Smooth muscle cell (in vitro differentiated cells): ENCODE data around the gene CEMIP. TPM values are rescaled to one million over a fixed set of nuclear protein-coding genes. Genes with fewer than 3 reads are reported as not detected.
A peak's percentile ranks its signal among the peaks of the same experiment; 100 is the strongest.

Experiments
- DNase-seq: peaks from one replicate; lab custom pipeline; 2025; ENCODE audit not compliant: unreplicated experiment; lab: John Stamatoyannopoulos, UW
- H2AFZ ChIP-seq: fragments of 200-600 bp; sonication (generic); 2 replicates; pipeline ENCODE4 v1.6.0; 2016; ENCODE audit warnings: antibody characterized with exemption, low read depth, mild to moderate bottlenecking
- H3F3A ChIP-seq: fragments of 200-600 bp; sonication (generic); 2 replicates; pipeline ENCODE4 v1.6.0; 2017; ENCODE audit warnings: antibody characterized with exemption, low read depth
- H3K27ac ChIP-seq: fragments of 200-600 bp; sonication (generic); 2 replicates; pipeline ENCODE4 v1.5.1; 2016; ENCODE audit warnings: low read depth, mild to moderate bottlenecking
- H3K27me3 ChIP-seq: fragments of 200-600 bp; sonication (generic); 2 replicates; pipeline ENCODE4 v1.6.1; 2016; ENCODE audit warnings: low read depth, mild to moderate bottlenecking
- H3K36me3 ChIP-seq: fragments of 200-600 bp; sonication (generic); 2 replicates; pipeline ENCODE4 v1.5.1; 2016; ENCODE audit warnings: low read depth
- H3K4me1 ChIP-seq: fragments of 200-600 bp; sonication (generic); 2 replicates; pipeline ENCODE4 v1.5.1; 2016; ENCODE audit warnings: low read depth
- H3K4me2 ChIP-seq: fragments of 200-600 bp; sonication (generic); 2 replicates; pipeline ENCODE4 v1.6.0; 2016; ENCODE audit warnings: mild to moderate bottlenecking
- H3K4me3 ChIP-seq: fragments of 200-600 bp; sonication (generic); 2 replicates; pipeline ENCODE4 v1.5.1; 2016; ENCODE audit warnings: mild to moderate bottlenecking
- H3K79me2 ChIP-seq: fragments of 200-600 bp; sonication (generic); 2 replicates; pipeline ENCODE4 v1.6.0; 2016; ENCODE audit warnings: low read depth, mild to moderate bottlenecking
- H3K9ac ChIP-seq: fragments of 200-600 bp; sonication (generic); 2 replicates; pipeline ENCODE4 v1.6.0; 2016; ENCODE audit warnings: low read depth
- H3K9me3 ChIP-seq: fragments of 200-600 bp; sonication (generic); replicated peaks from 2 replicates; pipeline ENCODE4 v1.5.1; 2016; ENCODE audit warnings: low read depth
- H4K20me1 ChIP-seq: fragments of 200-600 bp; sonication (generic); 2 replicates; pipeline ENCODE4 v1.6.0; 2016; ENCODE audit warnings: low read depth
- WGBS: methylation state at CpG from one replicate; pipeline ENCODE4 v1.1.7; 2016; ENCODE audit warnings: low lambda C conversion rate; 5-methylcytosine and 5-hydroxymethylcytosine counted together
- polyA plus RNA-seq: library from polyadenylated mRNA; unstranded; fragments of >200 nt; fragmentation: Nextera tagmentation; extraction: Ambion mirVana; gene quantifications from 2 replicates; pipeline ENCODE4 v1.2.1, GENCODE V29; 2016
- total RNA-seq: library from RNA; depleted of rRNA; stranded (reverse); fragments of >200 nt; gene quantifications from 2 replicates; pipeline ENCODE4 v1.2.3, GENCODE V29; 2014
- TF ChIP-seq, protein P1 (sequence below): fragments of 200-600 bp; sonication (generic); IDR thresholded peaks from 2 replicates; pipeline ENCODE4 v1.5.1; 2017; ENCODE audit warnings: borderline replicate concordance, mild to moderate bottlenecking, antibody characterized with exemption; ENCODE audit not compliant: insufficient read depth, poor library complexity, severe bottlenecking

Gene CEMIP, protein sequence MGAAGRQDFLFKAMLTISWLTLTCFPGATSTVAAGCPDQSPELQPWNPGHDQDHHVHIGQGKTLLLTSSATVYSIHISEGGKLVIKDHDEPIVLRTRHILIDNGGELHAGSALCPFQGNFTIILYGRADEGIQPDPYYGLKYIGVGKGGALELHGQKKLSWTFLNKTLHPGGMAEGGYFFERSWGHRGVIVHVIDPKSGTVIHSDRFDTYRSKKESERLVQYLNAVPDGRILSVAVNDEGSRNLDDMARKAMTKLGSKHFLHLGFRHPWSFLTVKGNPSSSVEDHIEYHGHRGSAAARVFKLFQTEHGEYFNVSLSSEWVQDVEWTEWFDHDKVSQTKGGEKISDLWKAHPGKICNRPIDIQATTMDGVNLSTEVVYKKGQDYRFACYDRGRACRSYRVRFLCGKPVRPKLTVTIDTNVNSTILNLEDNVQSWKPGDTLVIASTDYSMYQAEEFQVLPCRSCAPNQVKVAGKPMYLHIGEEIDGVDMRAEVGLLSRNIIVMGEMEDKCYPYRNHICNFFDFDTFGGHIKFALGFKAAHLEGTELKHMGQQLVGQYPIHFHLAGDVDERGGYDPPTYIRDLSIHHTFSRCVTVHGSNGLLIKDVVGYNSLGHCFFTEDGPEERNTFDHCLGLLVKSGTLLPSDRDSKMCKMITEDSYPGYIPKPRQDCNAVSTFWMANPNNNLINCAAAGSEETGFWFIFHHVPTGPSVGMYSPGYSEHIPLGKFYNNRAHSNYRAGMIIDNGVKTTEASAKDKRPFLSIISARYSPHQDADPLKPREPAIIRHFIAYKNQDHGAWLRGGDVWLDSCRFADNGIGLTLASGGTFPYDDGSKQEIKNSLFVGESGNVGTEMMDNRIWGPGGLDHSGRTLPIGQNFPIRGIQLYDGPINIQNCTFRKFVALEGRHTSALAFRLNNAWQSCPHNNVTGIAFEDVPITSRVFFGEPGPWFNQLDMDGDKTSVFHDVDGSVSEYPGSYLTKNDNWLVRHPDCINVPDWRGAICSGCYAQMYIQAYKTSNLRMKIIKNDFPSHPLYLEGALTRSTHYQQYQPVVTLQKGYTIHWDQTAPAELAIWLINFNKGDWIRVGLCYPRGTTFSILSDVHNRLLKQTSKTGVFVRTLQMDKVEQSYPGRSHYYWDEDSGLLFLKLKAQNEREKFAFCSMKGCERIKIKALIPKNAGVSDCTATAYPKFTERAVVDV (N-terminal part only)
- 1.2 and 1.9 TPM in 2 replicates for total RNA-seq
- 0.82 and 1.9 TPM in 2 replicates for polyA plus RNA-seq

DNA sequence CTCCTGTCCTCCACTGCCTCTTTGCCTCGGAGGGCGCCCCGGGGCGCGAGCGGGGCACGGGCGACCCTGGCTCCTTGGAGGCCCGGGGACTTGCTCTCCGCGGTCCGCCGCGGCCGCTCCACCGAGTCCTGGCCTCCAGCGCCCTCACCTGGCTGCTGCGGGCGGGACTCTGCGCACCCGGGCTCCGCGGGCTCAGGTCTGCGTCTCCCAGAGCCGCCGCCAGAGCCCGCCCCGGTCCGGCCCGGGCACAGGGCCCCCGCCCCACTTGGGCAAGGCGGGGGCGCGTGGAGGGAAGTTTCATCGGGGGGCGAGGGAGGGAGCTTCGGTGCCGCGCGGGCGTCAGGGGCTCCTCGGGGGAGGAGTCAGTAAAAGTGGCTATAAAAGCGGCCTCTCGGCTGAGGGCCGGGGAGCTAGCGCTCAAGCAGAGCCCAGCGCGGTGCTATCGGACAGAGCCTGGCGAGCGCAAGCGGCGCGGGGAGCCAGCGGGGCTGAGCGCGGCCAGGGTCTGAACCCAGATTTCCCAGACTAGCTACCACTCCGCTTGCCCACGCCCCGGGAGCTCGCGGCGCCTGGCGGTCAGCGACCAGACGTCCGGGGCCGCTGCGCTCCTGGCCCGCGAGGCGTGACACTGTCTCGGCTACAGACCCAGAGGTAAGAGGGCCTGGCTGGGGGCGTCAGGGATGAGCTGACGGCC is at the start of gene CEMIP:
Gene CEMIP (plus strand): TSS at position 407 of the 694 bp plus-strand sequence. CDS start 94,510 bp downstream, outside the sequence.
- Histone ChIP-seq H3K79me2 (no peaks in the 10 kb centered on the region), H4K20me1 (peaks cover 9% of the 10 kb centered on the region), H3K4me2 (peak within 1 kb of the TSS; percentile 97), H2AFZ (peak within 1 kb of the TSS; percentile 62), H3K9ac (no peak within 1 kb of the TSS), H3K4me1 (peaks cover 12% of the 10 kb centered on the region), H3K36me3 (no peaks in the 10 kb centered on the region), H3K27me3 (peaks cover 50% of the 10 kb centered on the region), H3K9me3 (no peaks in the 10 kb centered on the region), H3K27ac (no peak within 1 kb of the TSS), H3K4me3 (peak within 1 kb of the TSS; percentile 60), H3F3A (no peaks in the 10 kb centered on the region)
- WGBS, result 2% methylated on average over 48 of the region's 75 CpGs
- TF ChIP-seq, protein P1, sequence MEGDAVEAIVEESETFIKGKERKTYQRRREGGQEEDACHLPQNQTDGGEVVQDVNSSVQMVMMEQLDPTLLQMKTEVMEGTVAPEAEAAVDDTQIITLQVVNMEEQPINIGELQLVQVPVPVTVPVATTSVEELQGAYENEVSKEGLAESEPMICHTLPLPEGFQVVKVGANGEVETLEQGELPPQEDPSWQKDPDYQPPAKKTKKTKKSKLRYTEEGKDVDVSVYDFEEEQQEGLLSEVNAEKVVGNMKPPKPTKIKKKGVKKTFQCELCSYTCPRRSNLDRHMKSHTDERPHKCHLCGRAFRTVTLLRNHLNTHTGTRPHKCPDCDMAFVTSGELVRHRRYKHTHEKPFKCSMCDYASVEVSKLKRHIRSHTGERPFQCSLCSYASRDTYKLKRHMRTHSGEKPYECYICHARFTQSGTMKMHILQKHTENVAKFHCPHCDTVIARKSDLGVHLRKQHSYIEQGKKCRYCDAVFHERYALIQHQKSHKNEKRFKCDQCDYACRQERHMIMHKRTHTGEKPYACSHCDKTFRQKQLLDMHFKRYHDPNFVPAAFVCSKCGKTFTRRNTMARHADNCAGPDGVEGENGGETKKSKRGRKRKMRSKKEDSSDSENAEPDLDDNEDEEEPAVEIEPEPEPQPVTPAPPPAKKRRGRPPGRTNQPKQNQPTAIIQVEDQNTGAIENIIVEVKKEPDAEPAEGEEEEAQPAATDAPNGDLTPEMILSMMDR, result peak; percentile 83
- DNase-seq, result peak; percentile 61

DNA sequence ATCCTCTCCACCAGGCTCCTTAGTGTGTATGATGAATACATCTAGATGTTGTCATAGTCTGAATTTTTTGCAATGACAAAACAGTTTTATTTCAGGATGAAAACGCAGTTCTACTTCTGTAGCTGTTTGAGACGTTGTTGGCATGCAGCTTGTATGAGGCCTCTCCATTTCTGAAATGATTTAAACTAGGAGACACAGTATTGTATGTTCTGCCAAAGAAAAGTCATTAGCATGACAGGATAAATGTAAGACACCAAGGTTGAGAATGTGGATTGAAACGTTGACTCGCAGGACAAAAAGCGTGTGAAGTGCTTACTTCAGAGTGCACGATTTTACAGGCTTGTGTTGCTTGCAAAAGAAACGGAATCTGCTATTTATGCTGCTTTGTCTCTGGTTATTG is 48.8 kb upstream of the CEMIP start:
- H3K36me3 ChIP-seq, result no peaks in the 10 kb centered on the region
- no peak overlapping the region for H2AFZ ChIP-seq
- H3K27me3 ChIP-seq, result no peaks in the 10 kb centered on the region
- no peak overlapping the region for H3K4me3 ChIP-seq
- DNase-seq, result no peak
- H3F3A ChIP-seq, result no peaks in the 10 kb centered on the region
- WGBS, result 91% methylated on average over 7 of the region's 7 CpGs
- no peak overlapping the region for H3K27ac ChIP-seq
- H3K9me3 ChIP-seq, result no peaks in the 10 kb centered on the region
- TF ChIP-seq, protein P1, result no peak
- H3K4me2 ChIP-seq, result no peak overlapping the region
- H3K4me1 ChIP-seq, result no peaks in the 10 kb centered on the region
- no peaks in the 10 kb centered on the region for H3K79me2 ChIP-seq
- H3K9ac ChIP-seq, result no peak overlapping the region
- H4K20me1 ChIP-seq, result peaks cover 12% of the 10 kb centered on the region

DNA sequence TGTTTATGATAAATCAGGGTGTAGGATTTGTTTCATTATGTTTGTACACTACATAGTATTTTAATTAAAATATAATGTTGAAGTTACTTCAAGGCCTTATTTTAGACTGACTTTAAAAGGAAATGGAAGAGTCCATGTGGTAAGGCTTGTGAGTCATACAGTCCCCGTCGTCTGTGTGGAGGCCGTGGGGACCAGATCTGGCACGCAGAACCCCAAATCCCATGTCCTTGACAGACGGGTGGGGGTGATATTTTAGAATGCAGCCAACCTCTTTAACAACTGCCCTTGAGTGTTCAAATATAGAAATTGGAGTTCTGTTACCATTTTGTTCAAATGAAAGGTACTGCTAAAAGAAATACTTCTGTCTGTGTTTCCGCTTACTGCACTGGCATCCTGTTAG is 48.2 kb upstream of the CEMIP start:
- Histone ChIP-seq H3K9ac (no peak overlapping the region), H3K9me3 (no peaks in the 10 kb centered on the region), H3K4me2 (no peak overlapping the region), H3K4me1 (no peaks in the 10 kb centered on the region), H3K36me3 (no peaks in the 10 kb centered on the region), H3K79me2 (no peaks in the 10 kb centered on the region), H2AFZ (no peak overlapping the region), H4K20me1 (peaks cover 12% of the 10 kb centered on the region), H3K27ac (no peak overlapping the region), H3F3A (no peaks in the 10 kb centered on the region), H3K4me3 (no peak overlapping the region), H3K27me3 (no peaks in the 10 kb centered on the region)
- no peak for DNase-seq
- TF ChIP-seq, protein P1, result no peak
- WGBS, result 44% methylated on average over 6 of the region's 6 CpGs
